SW 1271 (cell line): ENCODE data around the gene NFYC.

Experiments used
- DNase-seq, 2 experiments: peaks; one replicate each; lab custom pipeline; 2025; lab: John Stamatoyannopoulos, UW

Gene NFYC

DNA sequence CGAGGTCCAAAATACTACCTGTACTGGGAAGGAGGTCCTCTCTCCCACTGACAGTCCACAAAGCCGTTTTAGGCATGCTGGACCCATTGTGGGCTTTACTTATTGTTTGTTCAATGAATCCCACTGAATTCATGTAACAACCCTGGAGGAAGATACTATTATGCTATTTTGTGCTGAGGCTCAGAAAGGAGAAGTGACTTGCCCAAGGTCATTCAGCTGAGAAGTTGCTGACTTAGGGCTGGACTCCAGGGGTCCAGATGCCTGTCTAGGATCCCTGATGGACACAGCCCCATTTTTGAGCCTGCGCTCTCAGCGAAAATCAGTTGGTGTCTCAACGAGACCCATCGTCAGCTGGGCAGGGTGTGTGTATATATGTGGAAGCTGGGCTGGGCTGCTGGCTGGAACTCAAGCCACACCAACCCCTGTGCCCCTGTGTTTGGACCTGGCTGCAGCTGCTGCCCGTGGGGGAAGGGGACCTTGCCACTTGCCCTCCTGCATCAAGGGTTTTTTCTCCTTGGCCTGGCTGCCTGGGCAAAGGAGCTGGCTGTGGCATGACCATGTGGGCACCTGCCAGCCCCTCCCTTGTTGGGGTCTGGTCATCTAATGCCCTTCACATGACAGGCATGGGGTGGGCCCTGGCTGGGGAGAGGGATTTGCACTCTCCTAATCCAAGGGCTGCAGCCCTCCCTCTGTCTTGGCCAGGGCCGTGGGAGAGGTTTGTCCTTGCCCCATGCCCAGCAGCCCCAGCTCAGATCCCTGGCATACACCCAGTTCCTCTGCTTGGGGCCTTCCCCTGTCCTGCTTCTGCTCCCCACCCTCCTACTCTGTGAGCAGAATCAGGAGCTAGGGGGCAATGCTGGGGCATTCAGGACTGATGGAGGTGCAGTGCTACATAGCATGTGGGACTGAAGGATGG lies 107.1 kb downstream of the NFYC start:
- DNase-seq = no peak

DNA sequence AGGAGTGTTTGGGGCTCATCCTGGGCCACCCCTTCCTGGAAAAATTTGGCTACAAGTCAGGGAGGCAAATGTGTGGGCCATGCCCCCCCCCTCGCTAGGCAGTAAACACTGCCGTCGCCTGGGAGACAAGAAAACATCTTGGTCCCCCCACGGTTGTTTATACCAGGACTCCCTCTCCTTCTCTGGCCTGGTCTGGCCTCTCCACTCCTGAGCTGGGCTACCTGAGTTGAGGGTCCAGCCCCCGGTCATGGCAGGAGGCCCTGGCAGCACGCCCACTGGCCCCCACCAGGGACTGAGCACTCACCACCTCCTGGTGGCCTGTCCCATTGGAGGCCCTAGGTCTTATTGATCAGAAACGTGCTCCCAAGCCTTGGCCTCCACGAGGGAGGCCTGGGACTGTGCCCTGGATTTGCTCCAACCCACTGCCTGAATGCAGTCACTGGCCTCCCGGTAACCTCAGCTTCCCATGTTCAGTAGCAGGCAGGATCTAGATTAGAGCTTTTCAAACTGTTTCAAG lies 107.9 kb downstream of the NFYC start:
- DNase-seq = no peak

DNA sequence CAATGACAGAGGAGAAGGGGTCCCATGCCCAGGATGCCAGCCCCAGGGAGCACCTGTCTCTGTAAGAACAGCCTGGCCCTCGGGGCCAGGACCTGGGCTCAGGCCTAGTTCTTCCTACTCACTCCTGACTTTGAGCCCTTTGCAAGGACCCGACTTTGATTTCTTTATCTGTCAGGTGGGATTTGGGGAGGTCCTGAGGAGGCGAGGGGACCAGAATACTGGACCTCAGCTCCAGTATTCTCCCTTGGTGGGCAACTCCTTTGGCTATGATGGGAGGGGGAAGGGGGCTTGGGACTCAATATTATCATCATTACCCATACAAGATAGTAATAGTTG lies 110.2 kb downstream of the NFYC start:
- no peak for DNase-seq

DNA sequence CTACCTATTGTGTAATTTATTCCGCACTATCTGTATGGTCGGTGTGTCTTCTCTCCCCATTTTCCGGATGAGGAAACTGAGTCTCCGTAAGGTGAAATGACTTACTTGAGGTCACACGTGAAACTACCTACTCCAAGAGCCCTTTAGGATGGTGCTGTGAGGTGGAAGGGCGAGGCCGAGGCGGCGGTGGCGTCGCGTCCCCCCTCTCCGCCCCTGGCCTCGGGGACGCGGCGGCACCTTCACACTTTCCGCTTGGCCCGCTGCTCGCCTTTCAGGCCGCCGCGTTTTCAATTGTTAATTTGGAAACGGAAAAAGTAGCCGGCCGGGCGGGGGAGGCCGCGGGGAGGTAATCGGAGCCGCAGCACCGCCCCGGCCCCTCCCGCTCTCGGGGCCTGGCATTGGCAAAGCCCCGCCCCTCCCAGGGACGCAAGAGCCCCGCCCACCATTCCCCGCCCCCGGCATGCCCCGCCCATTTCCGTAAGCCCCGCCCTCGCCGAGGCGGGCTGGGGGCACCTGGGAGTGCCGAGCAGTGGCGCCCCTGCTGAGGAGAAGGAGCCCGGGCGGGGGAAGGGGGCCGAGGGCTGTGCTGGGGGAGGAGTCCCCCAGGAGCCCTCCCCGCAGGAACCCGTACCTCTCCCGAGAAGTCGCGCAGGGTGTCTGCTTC lies 110.7 kb downstream of the NFYC start:
- peak in 1 of 2 experiments; percentile 6 for DNase-seq

DNA sequence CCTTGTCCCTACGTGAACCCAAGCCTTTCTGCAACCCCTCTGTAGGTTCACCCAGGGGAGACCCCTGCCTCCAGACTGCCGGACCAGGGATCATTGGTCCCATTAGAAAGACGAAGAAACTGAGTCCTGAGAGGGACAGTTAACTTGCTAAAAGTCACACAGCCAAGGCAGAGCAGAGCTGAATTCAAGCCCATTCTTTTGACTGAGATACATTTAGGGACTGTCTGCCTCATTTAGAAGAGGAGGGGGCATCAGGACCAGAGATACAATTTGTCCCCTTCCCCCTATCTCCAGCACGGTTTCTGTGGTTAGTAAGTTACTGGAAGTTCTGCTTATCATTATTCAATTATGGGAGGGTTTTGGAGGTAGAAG lies 111.2 kb downstream of the NFYC start:
- DNase-seq = no peak

DNA sequence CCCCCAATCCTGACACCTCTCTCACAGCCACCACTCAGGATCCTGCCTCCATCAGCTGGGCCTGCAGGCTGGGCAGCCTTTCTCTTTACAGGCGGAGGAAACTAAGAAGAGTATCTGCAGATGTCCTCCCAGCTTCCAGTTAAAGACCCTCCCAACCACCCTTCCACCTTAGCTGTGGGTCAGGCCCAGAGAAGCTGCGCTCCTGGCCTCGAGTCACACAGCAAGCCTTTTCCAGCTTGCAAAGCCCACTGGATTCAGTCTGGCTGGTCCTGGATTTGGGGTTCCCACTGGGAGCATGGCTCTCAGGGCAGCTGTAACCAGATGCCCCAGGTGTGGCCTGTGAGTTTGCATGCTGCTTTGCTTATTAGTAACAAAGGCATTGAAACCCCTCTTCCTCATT lies 111.9 kb downstream of the NFYC start:
- DNase-seq = no peak

DNA sequence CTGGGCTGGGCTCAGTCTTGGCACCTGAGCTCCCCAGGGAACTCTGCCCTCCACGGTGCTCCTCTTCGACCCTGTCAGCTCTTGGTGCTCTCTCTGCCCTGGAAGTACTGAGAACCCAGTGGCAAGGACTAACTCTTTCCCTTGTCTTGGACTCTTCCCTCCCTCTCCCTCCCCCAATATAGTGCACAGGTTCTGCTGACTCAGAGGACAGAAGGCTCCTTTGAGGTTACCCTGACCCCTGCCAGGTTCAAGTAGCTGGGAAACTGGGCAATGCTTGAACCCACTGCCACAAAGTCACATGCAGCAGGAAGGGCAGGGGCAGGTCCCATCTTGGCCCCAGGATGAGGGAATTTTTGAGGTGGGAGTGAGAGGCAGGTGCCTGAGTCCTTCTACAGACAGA lies 112.4 kb downstream of the NFYC start:
- DNase-seq = no peak

DNA sequence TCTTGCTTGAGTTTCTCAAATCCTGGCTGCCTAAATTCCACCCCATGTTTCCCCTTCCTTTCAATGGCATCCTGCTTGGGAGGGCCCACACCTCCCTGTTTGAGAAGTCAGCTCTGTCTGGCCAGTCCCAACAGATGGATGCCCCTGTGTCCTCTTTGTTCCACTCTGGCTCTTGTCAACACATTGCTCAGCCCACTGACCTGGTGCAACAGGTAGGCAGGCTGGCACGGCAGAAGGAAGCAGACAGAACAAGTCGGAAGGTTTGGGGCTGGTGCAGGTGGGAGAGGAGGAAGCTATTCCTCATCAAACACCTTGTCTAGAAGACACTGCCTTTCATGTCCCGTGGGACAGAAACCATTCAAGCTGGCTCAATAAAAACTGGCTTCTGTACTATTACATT lies 114.7 kb downstream of the NFYC start:
- DNase-seq = no peak

DNA sequence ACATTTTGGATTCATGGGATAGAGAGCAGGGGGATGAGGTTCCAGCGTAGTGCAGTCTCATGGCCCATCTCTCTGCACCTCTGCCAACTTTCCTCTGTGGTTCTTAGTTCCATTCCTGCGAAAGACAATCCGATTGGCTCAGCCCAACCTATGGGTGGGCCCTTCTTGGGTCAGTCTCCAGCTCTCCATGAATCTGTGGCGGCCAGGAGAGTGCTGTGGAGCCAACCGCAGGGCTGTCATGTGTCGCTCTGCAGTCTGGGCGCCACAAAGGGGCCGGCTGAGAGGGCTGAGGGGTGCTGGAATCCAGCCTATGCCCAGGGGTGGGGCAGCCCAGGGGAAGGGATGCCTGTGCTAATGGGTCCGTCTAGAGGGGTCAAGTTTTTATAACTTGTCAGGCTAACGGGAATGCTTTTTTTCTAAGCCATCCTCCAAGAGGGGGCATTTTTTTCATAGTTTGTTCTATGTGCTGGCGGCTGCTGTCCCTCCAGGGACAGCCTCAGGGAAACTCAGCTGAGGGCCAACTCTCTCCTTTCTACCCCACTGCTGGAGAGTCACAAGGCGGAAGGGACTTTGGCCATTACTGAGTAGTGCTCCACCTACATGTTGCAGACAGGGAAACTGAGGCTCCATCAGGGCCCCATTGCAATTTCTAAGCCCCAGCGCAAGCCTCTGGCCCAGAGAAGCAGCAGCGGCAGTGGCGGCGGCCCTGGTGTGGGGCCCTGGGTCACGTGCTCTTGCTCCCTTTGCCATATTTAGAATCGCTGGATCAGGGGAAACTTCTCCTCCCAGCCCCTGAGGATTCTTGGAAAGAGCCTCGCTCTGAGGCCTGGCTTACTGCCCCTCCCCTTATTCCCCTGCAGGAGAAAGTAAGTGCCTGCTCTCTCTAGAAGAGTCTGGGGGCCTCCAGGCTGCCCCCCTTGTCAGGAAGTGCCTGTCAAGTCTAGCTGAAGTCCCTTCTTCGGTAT lies 115.5 kb downstream of the NFYC start:
- DNase-seq = no peak

DNA sequence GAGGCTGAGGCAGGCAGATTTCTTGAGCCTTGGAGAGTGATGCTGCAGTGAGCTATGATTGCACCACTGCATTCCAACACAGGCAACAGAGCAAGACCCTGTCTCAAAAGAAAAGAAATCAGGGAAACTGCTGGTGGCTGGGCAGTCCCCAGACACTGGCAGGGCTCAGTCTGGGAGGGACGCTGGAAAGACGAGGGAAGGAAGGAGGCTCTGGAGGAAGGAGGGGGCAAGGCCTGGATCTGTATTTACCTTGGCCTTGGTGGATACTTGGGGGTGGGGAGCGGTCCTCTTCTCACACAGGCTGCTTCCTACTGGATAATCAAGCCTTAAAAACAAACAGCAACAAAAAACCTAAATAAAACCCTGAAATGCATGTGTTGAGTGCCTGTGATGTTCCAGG lies 116.5 kb downstream of the NFYC start:
- DNase-seq = no peak

DNA sequence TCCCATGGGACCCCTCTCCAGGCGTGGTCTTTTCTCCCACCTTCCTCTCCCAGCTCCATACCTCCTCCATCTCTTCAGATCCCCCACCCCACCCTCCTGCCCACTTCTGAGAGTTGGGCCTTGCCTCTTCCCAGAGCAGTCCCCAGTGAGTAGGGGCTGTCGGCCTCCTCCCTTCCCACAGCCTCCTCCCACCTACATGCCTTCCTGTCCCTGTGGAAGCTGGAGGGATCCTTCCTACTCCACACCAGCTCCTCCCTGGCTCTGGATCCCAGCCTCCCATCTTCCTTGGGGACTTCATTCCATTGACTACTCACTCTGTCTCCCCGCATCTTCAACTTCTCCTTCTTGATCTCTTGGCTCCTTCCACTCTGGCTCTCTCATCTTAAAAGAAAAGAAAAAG lies 116.9 kb downstream of the NFYC start:
- no peak for DNase-seq

DNA sequence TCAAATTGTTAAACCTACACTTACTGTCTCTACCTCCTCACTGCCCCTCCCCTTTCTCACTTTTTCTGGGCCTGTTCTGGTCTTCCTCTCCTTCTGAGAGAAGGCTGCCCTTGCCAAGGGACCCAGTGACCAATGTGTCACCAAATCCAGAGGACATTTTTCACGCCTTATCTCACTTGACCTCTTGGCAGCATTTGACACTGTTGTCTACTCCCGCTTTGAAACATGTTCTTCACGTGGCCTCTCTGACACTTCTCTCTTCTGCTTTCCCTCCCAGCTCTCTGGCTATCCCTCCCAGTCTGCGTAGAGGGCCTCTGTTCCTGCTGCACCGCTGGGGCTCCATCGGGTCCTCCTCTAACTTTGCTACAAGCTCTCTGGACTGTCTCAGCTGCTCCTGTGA lies 117.4 kb downstream of the NFYC start:
- no peak for DNase-seq

DNA sequence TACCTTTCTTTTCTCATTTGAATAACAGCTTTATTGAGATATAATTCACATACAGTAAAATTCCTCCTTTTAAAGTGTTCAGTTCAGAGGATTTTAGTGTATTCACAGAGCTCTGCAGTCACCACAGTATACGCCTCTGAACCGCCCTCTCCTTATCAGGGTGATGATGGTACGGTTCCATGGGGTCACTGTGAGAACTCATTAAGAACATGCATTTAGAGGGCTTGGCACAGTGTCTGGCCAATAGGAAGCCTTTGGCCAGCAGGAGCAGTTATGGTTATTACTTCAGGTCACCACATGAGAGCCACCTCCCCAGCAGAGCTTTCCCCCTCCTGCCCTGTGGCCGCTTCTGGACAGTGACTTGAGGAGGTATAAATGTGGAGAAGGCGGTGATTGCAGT lies 119.4 kb downstream of the NFYC start:
- DNase-seq = no peak

DNA sequence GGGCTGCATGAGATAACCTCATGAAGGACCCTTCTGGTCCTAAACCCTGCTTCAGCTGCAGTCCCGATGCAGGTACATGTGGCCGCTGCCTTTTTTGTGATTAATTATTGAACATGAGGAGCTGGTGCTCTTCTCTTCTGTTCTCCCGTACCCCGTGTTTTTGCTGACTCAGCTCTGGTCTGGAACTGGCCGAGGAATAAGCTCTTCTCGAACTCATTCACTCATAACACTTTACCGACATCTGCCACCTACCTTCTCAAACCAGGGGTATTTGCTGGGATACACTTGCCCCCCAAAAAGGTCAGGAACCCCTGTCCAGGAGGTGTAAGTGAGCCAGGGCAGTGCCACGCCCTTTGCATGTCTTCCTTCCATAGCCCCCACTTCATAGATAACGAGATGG lies 123.9 kb downstream of the NFYC start:
- no peak for DNase-seq

DNA sequence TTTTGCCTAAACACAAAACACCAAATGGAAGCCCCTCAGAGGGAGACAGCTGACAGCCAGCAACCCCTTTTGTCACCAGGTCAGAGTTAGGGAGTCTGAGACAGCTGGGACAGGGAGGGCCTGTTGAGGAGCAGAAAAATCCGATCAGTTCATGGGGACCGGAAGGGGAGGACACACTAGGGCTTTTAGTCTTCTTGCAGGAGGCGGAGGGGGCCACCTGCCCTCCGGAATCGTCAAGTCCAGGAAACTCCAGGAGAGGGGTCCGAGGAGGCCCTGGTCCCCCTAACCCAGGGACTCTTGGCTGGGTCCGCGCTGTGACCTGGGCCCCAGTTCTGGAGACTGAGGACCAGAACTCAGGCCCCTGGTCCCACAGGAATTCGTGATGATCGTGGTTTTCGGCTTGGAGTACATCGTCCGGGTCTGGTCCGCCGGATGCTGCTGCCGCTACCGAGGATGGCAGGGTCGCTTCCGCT lies 126.3 kb downstream of the NFYC start:
- no peak for DNase-seq

DNA sequence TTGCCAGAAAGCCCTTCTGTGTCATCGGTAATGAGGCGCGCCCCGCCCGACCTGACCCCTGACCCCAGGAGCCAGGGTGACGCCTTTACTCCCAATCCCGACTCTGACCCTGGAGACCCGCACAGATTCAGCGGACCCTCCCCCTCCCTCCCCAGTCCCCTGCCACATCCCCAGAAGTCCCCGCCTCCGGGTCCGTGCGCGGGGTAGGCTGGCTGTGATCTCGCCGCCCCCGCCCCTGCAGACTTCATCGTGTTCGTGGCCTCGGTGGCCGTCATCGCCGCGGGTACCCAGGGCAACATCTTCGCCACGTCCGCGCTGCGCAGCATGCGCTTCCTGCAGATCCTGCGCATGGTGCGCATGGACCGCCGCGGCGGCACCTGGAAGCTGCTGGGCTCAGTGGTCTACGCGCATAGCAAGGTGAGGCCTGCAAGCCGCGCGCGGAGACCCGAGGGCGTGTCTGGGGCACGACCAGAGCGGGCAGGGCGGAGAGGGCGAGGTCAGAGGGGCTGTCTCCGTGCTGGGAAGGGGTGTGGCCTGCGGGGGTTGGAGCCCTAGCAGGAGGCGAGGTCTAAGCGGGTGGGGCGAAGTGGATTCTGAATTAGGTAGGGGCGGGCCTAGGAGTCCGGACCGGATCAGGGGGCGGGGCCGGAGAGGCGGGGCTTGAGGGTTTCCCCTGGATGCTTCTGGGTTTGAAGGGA lies 126.9 kb downstream of the NFYC start:
- DNase-seq = no peak

DNA sequence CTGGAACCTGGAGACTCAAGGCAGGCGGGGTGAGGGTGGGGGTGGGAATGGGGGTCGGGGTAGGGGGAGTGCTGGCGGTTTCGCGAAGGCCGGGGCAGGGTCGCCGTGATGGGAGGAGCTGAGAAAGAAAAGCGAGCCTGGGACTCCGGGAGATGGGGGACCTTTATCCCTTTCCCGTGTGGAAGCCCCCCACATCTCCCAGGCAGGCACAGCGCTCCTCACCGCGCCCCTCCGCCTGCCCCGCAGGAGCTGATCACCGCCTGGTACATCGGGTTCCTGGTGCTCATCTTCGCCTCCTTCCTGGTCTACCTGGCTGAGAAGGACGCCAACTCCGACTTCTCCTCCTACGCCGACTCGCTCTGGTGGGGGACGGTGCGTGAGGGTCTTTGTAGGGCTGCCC lies 127.6 kb downstream of the NFYC start:
- no peak for DNase-seq

DNA sequence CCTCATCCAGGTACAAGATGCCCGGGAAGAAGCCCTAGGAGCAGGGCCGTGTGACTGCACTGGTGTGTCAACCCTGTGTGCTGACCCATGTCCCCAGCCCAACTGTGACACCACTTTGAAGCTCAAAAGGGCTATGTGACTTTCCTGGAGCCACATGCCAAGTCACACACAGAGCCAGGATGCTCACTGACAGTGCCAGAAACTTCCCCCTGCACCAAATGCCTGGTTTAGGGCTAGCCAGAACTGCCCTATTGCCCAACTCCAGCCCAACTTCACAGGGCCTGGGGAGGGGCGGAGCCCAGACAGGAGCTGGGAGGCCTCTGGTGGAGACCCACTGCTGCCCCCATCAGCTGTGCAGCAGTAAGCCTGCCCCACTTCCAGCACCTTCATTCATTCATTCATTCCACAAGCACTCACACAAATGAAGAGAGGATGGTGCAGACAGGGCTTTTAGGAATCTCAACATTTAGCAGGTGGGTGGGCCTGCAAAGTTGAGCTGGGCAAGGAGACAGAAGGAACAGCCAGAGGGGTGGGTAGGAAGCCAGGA lies 128.8 kb downstream of the NFYC start:
- no peak for DNase-seq
